Osteoblast (primary cell): ENCODE measurements around the gene TRMT10C. TPM values are rescaled to one million over a fixed set of nuclear protein-coding genes. Genes with fewer than 3 reads are reported as not detected.

ENCODE experiments used
- DNase-seq: peaks from one replicate; pipeline ENCODE4 v3.0.0; 2011; ENCODE audit warnings: low spot score, mixed read lengths; ENCODE audit not compliant: insufficient read length; ENCODE audit errors: missing footprints
- H2AFZ ChIP-seq: 2 replicates; pipeline ENCODE4 v1.6.0; 2011; ENCODE audit warnings: mild to moderate bottlenecking, low read length
- H3K27ac ChIP-seq: 2 replicates; pipeline ENCODE4 v1.5.1; 2011; ENCODE audit warnings: mild to moderate bottlenecking, low read depth, low read length, moderate library complexity
- H3K27me3 ChIP-seq: 2 replicates; pipeline ENCODE4 v1.6.0; 2012; ENCODE audit warnings: mild to moderate bottlenecking, control low read depth, inconsistent platforms, low read length, moderate library complexity; ENCODE audit not compliant: insufficient read depth
- H3K36me3 ChIP-seq: 2 replicates; pipeline ENCODE4 v1.5.1; 2011; ENCODE audit warnings: mild to moderate bottlenecking, low read length, control low read depth, moderate library complexity; ENCODE audit not compliant: insufficient read depth
- H3K4me1 ChIP-seq: 2 replicates; pipeline ENCODE4 v1.5.1; 2011; ENCODE audit warnings: mild to moderate bottlenecking, low read length, control low read depth, moderate library complexity; ENCODE audit not compliant: insufficient read depth
- H3K4me2 ChIP-seq: 2 replicates; pipeline ENCODE4 v1.6.0; 2011; ENCODE audit warnings: mild to moderate bottlenecking, low read length; ENCODE audit not compliant: insufficient read depth
- H3K4me3 ChIP-seq: fragments of 200-600 bp; sonication (generic); 3 replicates; pipeline ENCODE4 v1.5.1; 2012; ENCODE audit warnings: mild to moderate bottlenecking, low read length, inconsistent platforms; ENCODE audit not compliant: insufficient read depth
- H3K79me2 ChIP-seq: 2 replicates; pipeline ENCODE4 v1.6.0; 2012; ENCODE audit warnings: mild to moderate bottlenecking, low read length, control low read depth, inconsistent platforms; ENCODE audit not compliant: insufficient read depth
- H3K9me3 ChIP-seq: 2 replicates; pipeline ENCODE4 v1.5.1; 2011; ENCODE audit warnings: low read depth, low read length, control low read depth
- H4K20me1 ChIP-seq: 2 replicates; pipeline ENCODE4 v1.6.0; 2012; ENCODE audit warnings: mild to moderate bottlenecking, low read length, control low read depth; ENCODE audit not compliant: insufficient read depth
- total RNA-seq: library from RNA; depleted of rRNA; stranded (reverse); fragments of >200 nt; gene quantifications from 2 replicates; pipeline ENCODE4 v1.2.3, GENCODE V29; 2012
- TF ChIP-seq, protein P1 (sequence below): IDR thresholded peaks from 2 replicates; pipeline ENCODE4 v1.5.1; 2011; ENCODE audit warnings: mild to moderate bottlenecking, low read depth, low read length, moderate library complexity; ENCODE audit errors: extremely low read depth

TRMT10C gene
- total RNA-seq, 1 donor = 25.0 TPM

GRCh38 chr3:101527906-101528305 is 33.8 kb upstream of the TRMT10C start:
- no peaks in the 10 kb centered on the region for H4K20me1 ChIP-seq
- no peak overlapping the region for H3K27ac ChIP-seq
- TF ChIP-seq, protein P1, sequence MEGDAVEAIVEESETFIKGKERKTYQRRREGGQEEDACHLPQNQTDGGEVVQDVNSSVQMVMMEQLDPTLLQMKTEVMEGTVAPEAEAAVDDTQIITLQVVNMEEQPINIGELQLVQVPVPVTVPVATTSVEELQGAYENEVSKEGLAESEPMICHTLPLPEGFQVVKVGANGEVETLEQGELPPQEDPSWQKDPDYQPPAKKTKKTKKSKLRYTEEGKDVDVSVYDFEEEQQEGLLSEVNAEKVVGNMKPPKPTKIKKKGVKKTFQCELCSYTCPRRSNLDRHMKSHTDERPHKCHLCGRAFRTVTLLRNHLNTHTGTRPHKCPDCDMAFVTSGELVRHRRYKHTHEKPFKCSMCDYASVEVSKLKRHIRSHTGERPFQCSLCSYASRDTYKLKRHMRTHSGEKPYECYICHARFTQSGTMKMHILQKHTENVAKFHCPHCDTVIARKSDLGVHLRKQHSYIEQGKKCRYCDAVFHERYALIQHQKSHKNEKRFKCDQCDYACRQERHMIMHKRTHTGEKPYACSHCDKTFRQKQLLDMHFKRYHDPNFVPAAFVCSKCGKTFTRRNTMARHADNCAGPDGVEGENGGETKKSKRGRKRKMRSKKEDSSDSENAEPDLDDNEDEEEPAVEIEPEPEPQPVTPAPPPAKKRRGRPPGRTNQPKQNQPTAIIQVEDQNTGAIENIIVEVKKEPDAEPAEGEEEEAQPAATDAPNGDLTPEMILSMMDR = no peak
- no peak overlapping the region for H2AFZ ChIP-seq
- no peak overlapping the region for H3K4me3 ChIP-seq
- H3K79me2 ChIP-seq = no peaks in the 10 kb centered on the region
- H3K9me3 ChIP-seq = no peaks in the 10 kb centered on the region
- no peak overlapping the region for H3K4me2 ChIP-seq
- peaks cover under 1% of the 10 kb centered on the region for H3K27me3 ChIP-seq
- no peaks in the 10 kb centered on the region for H3K36me3 ChIP-seq
- no peaks in the 10 kb centered on the region for H3K4me1 ChIP-seq
- DNase-seq = no peak

DNA sequence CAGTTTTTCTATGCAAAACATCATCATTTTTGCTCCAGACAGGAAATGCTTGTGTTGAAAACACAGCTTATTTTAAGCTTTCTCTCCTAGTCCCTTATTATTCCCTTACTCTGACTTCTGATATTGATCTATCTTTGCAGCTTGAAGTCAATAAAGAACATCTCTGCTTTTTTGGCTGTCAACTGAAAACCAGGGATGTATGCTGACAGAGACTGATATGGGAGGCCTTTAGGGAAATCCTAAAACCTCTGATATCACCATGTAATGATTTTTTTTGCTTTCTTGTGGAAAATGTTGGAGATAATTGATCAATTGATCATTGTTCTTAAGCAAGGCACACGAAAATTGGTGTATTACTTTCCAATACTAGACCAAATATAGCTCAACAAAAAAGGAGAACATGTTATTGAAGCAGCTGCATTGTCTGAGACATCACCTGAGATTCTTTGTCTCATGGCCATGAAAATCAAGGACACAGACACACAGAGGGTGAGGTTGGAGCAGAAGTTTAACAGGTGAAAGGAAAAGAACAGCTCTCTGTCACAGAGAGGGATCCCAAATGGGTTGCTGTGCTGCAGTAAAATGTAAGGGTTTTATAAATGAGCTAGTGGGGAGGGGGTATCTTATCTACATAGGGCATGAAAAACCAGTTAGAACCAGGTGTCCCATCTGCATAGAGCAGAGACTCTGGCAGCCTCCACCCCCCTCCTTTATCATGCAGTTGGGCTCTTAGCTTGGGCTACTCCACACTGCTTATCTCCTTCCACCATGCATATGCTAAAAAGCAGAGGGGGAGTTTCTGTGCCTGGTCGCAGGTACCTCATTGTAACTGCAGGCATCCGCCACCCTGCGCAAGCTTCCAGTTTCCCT is 31.6 kb upstream of the TRMT10C start:
- H3K9me3 ChIP-seq = no peaks in the 10 kb centered on the region
- TF ChIP-seq, protein P1 = no peak
- H4K20me1 ChIP-seq = no peaks in the 10 kb centered on the region
- H3K79me2 ChIP-seq = no peaks in the 10 kb centered on the region
- no peaks in the 10 kb centered on the region for H3K4me1 ChIP-seq
- no peak overlapping the region for H2AFZ ChIP-seq
- H3K27ac ChIP-seq = no peak overlapping the region
- DNase-seq = no peak
- H3K27me3 ChIP-seq = peaks cover 8% of the 10 kb centered on the region
- H3K36me3 ChIP-seq = no peaks in the 10 kb centered on the region
- no peak overlapping the region for H3K4me2 ChIP-seq
- H3K4me3 ChIP-seq = no peak overlapping the region

DNA sequence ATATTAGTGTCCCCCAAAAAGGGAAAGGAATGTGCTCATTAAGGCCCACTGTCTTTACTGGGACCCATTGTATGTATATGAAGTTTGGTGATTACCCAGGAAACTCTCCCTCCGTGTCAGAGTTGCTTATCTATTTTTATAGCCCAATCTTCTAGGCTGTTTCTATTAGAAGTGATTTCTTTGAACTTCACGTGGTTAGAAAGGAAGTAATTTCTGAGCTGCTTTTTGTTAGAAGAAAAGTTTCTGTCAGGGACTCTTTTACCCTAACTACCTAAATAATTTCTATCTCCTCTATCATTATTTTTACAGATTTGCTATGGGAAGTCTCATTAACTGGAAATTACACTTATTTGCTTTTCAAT is 31.0 kb upstream of the TRMT10C start:
- Histone ChIP-seq H3K27me3 (peaks cover 8% of the 10 kb centered on the region), H3K4me2 (no peak overlapping the region), H3K4me1 (no peaks in the 10 kb centered on the region), H2AFZ (no peak overlapping the region), H3K27ac (no peak overlapping the region), H3K9me3 (no peaks in the 10 kb centered on the region), H3K4me3 (no peak overlapping the region), H3K36me3 (no peaks in the 10 kb centered on the region), H4K20me1 (no peaks in the 10 kb centered on the region), H3K79me2 (no peaks in the 10 kb centered on the region)
- no peak for DNase-seq
- TF ChIP-seq, protein P1 = no peak

- H2AFZ ChIP-seq = no peak overlapping the region
- DNase-seq = no peak
These were observed 30.1 kb upstream of the TRMT10C start for GRCh38 chr3:101531473-101532086.

More at GRCh38 chr3:101531473-101532086, 30.1 kb upstream of the TRMT10C start:
- TF ChIP-seq, protein P1 = no peak
- H3K79me2 ChIP-seq = no peaks in the 10 kb centered on the region
- no peaks in the 10 kb centered on the region for H3K9me3 ChIP-seq
- H3K4me3 ChIP-seq = no peak overlapping the region
- no peaks in the 10 kb centered on the region for H4K20me1 ChIP-seq
- H3K4me1 ChIP-seq = no peaks in the 10 kb centered on the region
- H3K27me3 ChIP-seq = peaks cover 12% of the 10 kb centered on the region
- H3K36me3 ChIP-seq = no peaks in the 10 kb centered on the region
- no peak overlapping the region for H3K27ac ChIP-seq
- no peak overlapping the region for H3K4me2 ChIP-seq
